Mucosa of descending colon (tissue), 3 donors: ENCODE data around the gene MUSTN1. TPM values are rescaled to one million over a fixed set of nuclear protein-coding genes. Genes with fewer than 3 reads are reported as not detected.

Experiments used
- ATAC-seq: fragments of 200-7000 bp; cut with Tn5 transposase; one replicate; pipeline ENCODE4 v1.9.1; 2020; ENCODE audit warnings: mild to moderate bottlenecking, moderate library complexity
- DNase-seq, 3 donors: peaks; one replicate each; pipeline ENCODE4 v3.0.0-alpha.2; 2020
- H3K36me3 ChIP-seq: fragments of 200-600 bp; one replicate; pipeline ENCODE4 v1.8.0; 2021; ENCODE audit warnings: low read depth, mild to moderate bottlenecking
- H3K4me1 ChIP-seq: fragments of 200-600 bp; one replicate; pipeline ENCODE4 v1.8.0; 2021; ENCODE audit warnings: low read depth, mild to moderate bottlenecking
- H3K4me3 ChIP-seq: fragments of 200-600 bp; one replicate; pipeline ENCODE4 v1.8.0; 2021; ENCODE audit warnings: mild to moderate bottlenecking
- H3K9me3 ChIP-seq: fragments of 200-600 bp; one replicate; pipeline ENCODE4 v1.8.0; 2021; ENCODE audit warnings: mild to moderate bottlenecking
- CTCF ChIP-seq: fragments of 200-600 bp; IDR thresholded peaks from one replicate; pipeline ENCODE4 v1.8.0; 2022; ENCODE audit warnings: antibody characterized with exemption, mild to moderate bottlenecking
- intact Hi-C, 2 donors: fragments of 100-400 bp; cut with DNase I in 1 of 2; cut with micrococcal nuclease in 1 of 2; formaldehyde crosslinking; loops; one replicate each; pipeline versions ENCODE4 v1.11.0 to v1.11.1; 2022; cut with DNase I, micrococcal nuclease
- total RNA-seq, 3 donors: library from RNA; stranded (reverse); fragmentation: NEBNext Ultra II Directional in 2 of 3; extraction: Animal tissue kit (Norgen Biotek cat#: 25700) in 2 of 3; gene quantifications; one replicate each; pipeline versions ENCODE4 v1.2.1 to v1.2.4, GENCODE V29; 2021 to 2023
- donor health status: DM: no; HTN: no; CAD: no; lungs with moderate emphysema.
- donor health status: DM: no; HTN: no; CAD: no.
- donor health status: DM: no; HTN: yes; CAD: no.

Gene MUSTN1
- total RNA-seq, 3 donors from 2014 or later: 1.9 to 5.3 (median 4.0) TPM

GRCh38 chr3:52835766-52836470, 1.1 kb upstream of the MUSTN1 start:
- TF ChIP-seq CTCF: no peak
- DNase-seq: no peak
- intact Hi-C loops: no loop called here
- Histone ChIP-seq H3K4me1 (peaks cover 4% of the 10 kb centered on the region), H3K36me3 (no peaks in the 10 kb centered on the region), H3K9me3 (no peaks in the 10 kb centered on the region), H3K4me3 (no peak overlapping the region)
- no peak for ATAC-seq

GRCh38 chr3:52833202-52833601, 1.6 kb downstream of the MUSTN1 start:
- peaks cover 4% of the 10 kb centered on the region for H3K4me1 ChIP-seq
- no peak for TF ChIP-seq CTCF
- no peak for DNase-seq
- no peak for ATAC-seq
- no peaks in the 10 kb centered on the region for H3K36me3 ChIP-seq
- intact Hi-C loops: no loop called here
- H3K9me3 ChIP-seq: no peaks in the 10 kb centered on the region
- no peak overlapping the region for H3K4me3 ChIP-seq

- no peak for TF ChIP-seq CTCF
- intact Hi-C loops: no loop called here
- Histone ChIP-seq H3K9me3 (no peaks in the 10 kb centered on the region), H3K4me1 (peaks cover 4% of the 10 kb centered on the region), H3K36me3 (no peaks in the 10 kb centered on the region), H3K4me3 (no peak overlapping the region)
- peak; percentile 70 for ATAC-seq
- peak in 2 of 3 donors; percentile 38 to 62 for DNase-seq
Measured at GRCh38 chr3:52831500-52832301, 3.1 kb downstream of the MUSTN1 start.

- Histone ChIP-seq H3K36me3 (no peaks in the 10 kb centered on the region), H3K9me3 (no peaks in the 10 kb centered on the region), H3K4me1 (peaks cover 4% of the 10 kb centered on the region), H3K4me3 (no peak within 1 kb of the TSS)
- ATAC-seq (no peak), DNase-seq (no peak)
- TF ChIP-seq CTCF: no peak
- intact Hi-C loops: no loop called here
Measured at GRCh38 chr3:52830535-52831258, 4.1 kb downstream of the MUSTN1 start, which contains the start of gene ITIH4. TSS of gene ITIH4 (minus strand) at chr3:52830672. CDS start at chr3:52830642, 30 bp downstream.

GRCh38 chr3:52829906-52830463, 4.8 kb downstream of the MUSTN1 start:
- intact Hi-C loops: no loop called here
- Histone ChIP-seq H3K9me3 (no peaks in the 10 kb centered on the region), H3K4me1 (peaks cover 4% of the 10 kb centered on the region), H3K36me3 (no peaks in the 10 kb centered on the region), H3K4me3 (no peak overlapping the region)
- no peak for DNase-seq
- peak; percentile 20 for ATAC-seq
- no peak for TF ChIP-seq CTCF
